K562 (cell line): Measurements from ENCODE around the gene RBPJ. TPM values are rescaled to one million over a fixed set of nuclear protein-coding genes. Genes with fewer than 3 reads are reported as not detected.

Experiments used
- ATAC-seq: fragments of 200-7000 bp; cut with Tn5 transposase; 3 replicates; pipeline ENCODE4 v1.9.1; 2020; ENCODE audit warnings: moderate library complexity
- BruUV-seq: library from RNA; stranded (reverse); fragments of 400-500 nt; replicated peaks from 2 replicates; lab custom pipeline; 2021; lab: Mats Ljungman, UMichigan
- CTCF ChIA-PET: fragments of 300-600 bp; formaldehyde crosslinking; extraction: SDS; loops from one replicate; lab custom pipeline; 2021; ENCODE audit warnings: low intra/inter-chr PET ratio; lab: Yijun Ruan, JAX
- POLR2A ChIA-PET: fragments of 300-600, 350-650 bp; sonication (Branson Sonifier 250); formaldehyde crosslinking; extraction: SDS; loops from one replicate; lab custom pipeline; 2021; ENCODE audit warnings: antibody characterized with exemption, inconsistent platforms; lab: Yijun Ruan, JAX
- DNase-seq, 4 experiments: peaks; one replicate each; pipeline versions ENCODE4 v3.0.0 to v3.0.0-alpha.2; 2011 to 2018; ENCODE audit warnings: low spot score in 3 of 4, mixed read lengths in 3 of 4; ENCODE audit errors: extremely low read depth in 1 of 4
- FAIRE-seq: peaks from 2 replicates; lab custom pipeline; 2011; peaks lifted over from hg19 to GRCh38; lab: Jason Lieb, UNC
- H2AFZ ChIP-seq: 2 replicates; pipeline ENCODE4 v1.6.0; 2011; ENCODE audit warnings: low read depth, low read length, control low read depth, inconsistent platforms
- H3K27ac ChIP-seq: fragments of 200-600 bp; 3 replicates; pipeline ENCODE4 v1.8.0; 2011; ENCODE audit warnings: low read depth, mild to moderate bottlenecking, control low read depth, inconsistent platforms, low read length, moderate library complexity, mixed read lengths; ENCODE audit errors: extremely low read depth
- H3K27me3 ChIP-seq, 2 experiments: fragments of 300-600 bp in 1 of 2; 2 replicates in 1 of 2; 3 replicates in 1 of 2; pipeline versions ENCODE4 v1.6.0 to v1.8.0; 2011; ENCODE audit warnings: inconsistent platforms in 2 of 2, low read length in 2 of 2, mild to moderate bottlenecking in 1 of 2, mixed read lengths in 1 of 2, moderate library complexity in 1 of 2; ENCODE audit not compliant: control insufficient read depth in 2 of 2, insufficient read depth in 2 of 2
- H3K36me3 ChIP-seq: fragments of 300-600 bp; 3 replicates; pipeline ENCODE4 v1.8.0; 2011; ENCODE audit warnings: mild to moderate bottlenecking, low read length, inconsistent platforms; ENCODE audit not compliant: control insufficient read depth, insufficient read depth
- H3K4me1 ChIP-seq, 2 experiments: fragments of 200-600 bp in 1 of 2; replicated peaks in 1 of 2; 2 replicates in 1 of 2; 3 replicates in 1 of 2; pipeline versions ENCODE4 v1.5.1 to v1.8.0; 2011; ENCODE audit warnings: inconsistent platforms in 2 of 2, low read length in 2 of 2, mild to moderate bottlenecking in 1 of 2, mixed read lengths in 1 of 2, moderate library complexity in 1 of 2; ENCODE audit not compliant: control insufficient read depth in 2 of 2, insufficient read depth in 2 of 2
- H3K4me2 ChIP-seq: 2 replicates; pipeline ENCODE4 v1.6.1; 2011; ENCODE audit warnings: low read length, control low read depth, inconsistent platforms, mixed read lengths; ENCODE audit not compliant: insufficient read depth
- H3K4me3 ChIP-seq: fragments of 200-600 bp; sonication (generic), shearing (Covaris generic); 2 replicates; pipeline ENCODE4 v1.5.1; 2016; ENCODE audit warnings: control low read depth, inconsistent platforms
- H3K79me2 ChIP-seq: fragments of 200-600 bp; 3 replicates; pipeline ENCODE4 v1.8.0; 2011; ENCODE audit warnings: low read length, inconsistent platforms; ENCODE audit not compliant: control insufficient read depth, insufficient read depth
- H3K9ac ChIP-seq, 2 experiments: 2 replicates each; pipeline versions ENCODE4 v1.6.0 to v1.6.1; 2011; ENCODE audit warnings: low read depth in 2 of 2, low read length in 2 of 2, control low read depth in 1 of 2, inconsistent platforms in 1 of 2, mild to moderate bottlenecking in 1 of 2, mixed read lengths in 1 of 2; ENCODE audit not compliant: insufficient read depth in 1 of 2
- H3K9me1 ChIP-seq: one replicate; pipeline ENCODE4 v1.6.0; 2011; ENCODE audit warnings: inconsistent platforms, mild to moderate bottlenecking, low read length, moderate library complexity; ENCODE audit not compliant: control insufficient read depth, insufficient read depth
- H3K9me3 ChIP-seq: replicated peaks from 2 replicates; pipeline ENCODE4 v1.5.1; 2011; ENCODE audit warnings: low read depth, low read length, inconsistent platforms; ENCODE audit not compliant: control insufficient read depth, insufficient read depth
- H4K20me1 ChIP-seq: replicated peaks from 2 replicates; pipeline ENCODE4 v1.6.1; 2011; ENCODE audit warnings: low read length, inconsistent platforms, mixed read lengths; ENCODE audit not compliant: control insufficient read depth, insufficient read depth
- TBL1XR1 ChIP-seq, 2 experiments: IDR thresholded peaks; 2 replicates each; pipeline ENCODE4 v1.6.1; 2012; ENCODE audit warnings: improper control_type of control experiment in 2 of 2, low read length in 2 of 2, mild to moderate bottlenecking in 1 of 2
- ZBTB9 ChIP-seq: fragments of 450-650 bp; formaldehyde crosslinking; IDR thresholded peaks from 2 replicates; pipeline ENCODE4 v1.4.0; 2020; ENCODE audit warnings: mild to moderate bottlenecking, moderate library complexity
- ZKSCAN8 ChIP-seq: fragments of 200-800 bp; sonication (Bioruptor generic); IDR thresholded peaks from 2 replicates; pipeline ENCODE4 v1.6.1; 2016; ENCODE audit warnings: missing genetic modification characterization, missing compliant biosample characterization
- WGBS: fragments of 100-300 bp; shearing (Covaris generic); methylation state at CpG from one replicate; pipeline ENCODE4 v1.1.6; 2016; ENCODE audit warnings: low coverage, mixed read lengths; ENCODE audit not compliant: insufficient coverage; ENCODE audit errors: missing lambda C conversion rate; 5-methylcytosine and 5-hydroxymethylcytosine counted together
- in situ Hi-C: fragments of 300-500 bp; cut with MboI; formaldehyde crosslinking; loops from 4 replicates; pipeline ENCODE4 v1.15.0; 2018; ENCODE audit warnings: inconsistent platforms, mixed read lengths
- intact Hi-C: fragments of 100-400 bp; cut with micrococcal nuclease; formaldehyde crosslinking; loops from 2 replicates; pipeline ENCODE4 v1.14.2; 2022
- polyA plus RNA-seq, 8 experiments: library from polyadenylated mRNA; depleted of rRNA in 4 of 8; stranded (reverse) in 5 of 8; unstranded in 3 of 8; fragments of >200 nt; fragmentation: Nextera tagmentation in 2 of 8; fragmentation: Illumina TruSeq in 1 of 8; extraction: Ambion mirVana in 2 of 8; extraction: Trizol in 1 of 8; gene quantifications; 2 replicates each; pipeline versions ENCODE4 v1.2.1 to v1.2.3, GENCODE V29; 2011 to 2014; ENCODE audit warnings: inconsistent platforms in 1 of 8, missing spikeins in 1 of 8
- total RNA-seq, 7 experiments: library from RNA; depleted of rRNA in 6 of 7; stranded (reverse); fragments of >200 nt in 6 of 7; fragmentation: Illumina TruSeq in 2 of 7; extraction: Trizol in 2 of 7; gene quantifications; 2 replicates each; pipeline versions ENCODE4 v1.2.1 to v1.2.3, GENCODE V29; 2011 to 2021; ENCODE audit warnings: low replicate concordance in 1 of 7
- TF ChIP-seq, protein P1 (sequence below): fragments of 450-650 bp; formaldehyde crosslinking; IDR thresholded peaks from 2 replicates; pipeline ENCODE4 v1.4.0; 2020; ENCODE audit warnings: mild to moderate bottlenecking, moderate library complexity
- TF ChIP-seq, protein P2 (sequence below), 2 experiments: fragments of 450-650 bp; formaldehyde crosslinking in 1 of 2; IDR thresholded peaks; 2 replicates each; pipeline versions ENCODE4 v1.4.0 to v1.6.1; 2014 to 2020; ENCODE audit warnings: mild to moderate bottlenecking in 2 of 2, borderline replicate concordance in 1 of 2, low read depth in 1 of 2

The RBPJ gene
- total and polyA plus RNA-seq, 9 of the 15 experiments (the other 6 are each of a cell fraction or from before 2014, with no cell fraction given), result 17.2 to 49.4 (median 33.8) TPM

DNA sequence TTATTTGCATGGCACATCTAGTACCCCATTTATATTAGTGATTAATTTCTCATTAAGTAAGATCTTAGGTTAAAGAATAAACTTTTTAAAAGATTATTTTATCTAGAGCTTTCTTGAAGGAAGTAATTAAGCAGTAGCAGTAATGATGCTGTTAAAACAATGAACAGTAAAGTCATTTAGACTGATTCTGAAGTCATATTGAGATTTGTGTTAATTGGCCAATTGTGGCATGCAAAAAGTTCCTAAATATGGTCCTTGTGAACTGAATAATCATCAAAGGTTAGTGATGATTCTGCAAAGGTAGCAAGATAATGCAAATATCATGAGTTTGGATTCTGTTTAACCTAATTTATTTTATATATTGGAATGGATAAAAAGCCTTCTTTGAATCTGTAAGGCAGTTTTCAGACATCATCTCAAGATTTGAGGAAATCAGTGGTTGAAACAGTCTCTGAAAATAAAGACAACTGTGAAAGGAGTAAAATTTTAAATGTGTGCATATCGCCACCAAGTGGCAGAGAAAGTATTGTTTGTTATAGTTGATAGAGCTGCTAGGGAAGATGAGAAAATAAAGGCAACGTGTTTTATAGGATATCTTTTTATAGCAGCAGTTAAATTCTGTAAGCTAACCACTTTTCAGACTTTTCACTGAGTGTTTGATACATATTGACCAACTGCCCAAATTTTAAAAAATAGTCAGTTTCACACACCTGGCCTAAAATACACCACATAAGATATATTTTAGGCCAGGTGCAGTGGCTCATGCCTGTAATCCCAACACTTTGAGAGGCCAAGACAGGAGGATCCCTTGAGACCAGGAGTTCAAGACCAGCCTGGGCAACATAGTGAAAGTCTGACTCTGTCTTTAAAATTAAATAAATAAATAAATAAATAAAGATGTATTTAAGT is 89.8 kb downstream of the RBPJ start:
- Histone ChIP-seq H3K9me1 (no peaks in the 10 kb centered on the region), H3K4me1 (no peaks in the 10 kb centered on the region), H3K27ac (no peak overlapping the region), H3K9me3 (peaks cover 4% of the 10 kb centered on the region; the same call in 1 of the 2 replicates), H3K27me3 (no peaks in the 10 kb centered on the region), H3K36me3 (peaks cover 14% of the 10 kb centered on the region; the same call in 2 of the 3 replicates), H2AFZ (no peak overlapping the region), H4K20me1 (no peaks in the 10 kb centered on the region), H3K4me2 (no peak overlapping the region), H3K4me3 (no peak overlapping the region), H3K9ac (no peak overlapping the region), H3K79me2 (no peaks in the 10 kb centered on the region)
- CTCF ChIA-PET, result interaction anchor here (0.6 to 2.5 kb wide), 9 partner anchors 30 to 423 kb away, joined by 3 to 14 read pairs (median 3); no protein-coding TSS in a partner anchor
- intact Hi-C loops (loop anchor here (1.0 to 10.0 kb wide), 3 partner anchors 80 to 328 kb away; no protein-coding TSS in a partner anchor), in situ Hi-C loops (loop anchor here (25.0 kb wide), 1 partner anchor 348 kb away; no protein-coding TSS in a partner anchor)
- peak; percentile 79 for FAIRE-seq
- peak; percentile 84 for ATAC-seq
- POLR2A ChIA-PET, result no interaction called here
- 8% methylated on average over 2 of the region's 2 CpGs for WGBS
- no TSS peak for BruUV-seq
- peak; percentile 14 to 67 (median 18) for DNase-seq
- TF ChIP-seq, protein P1, sequence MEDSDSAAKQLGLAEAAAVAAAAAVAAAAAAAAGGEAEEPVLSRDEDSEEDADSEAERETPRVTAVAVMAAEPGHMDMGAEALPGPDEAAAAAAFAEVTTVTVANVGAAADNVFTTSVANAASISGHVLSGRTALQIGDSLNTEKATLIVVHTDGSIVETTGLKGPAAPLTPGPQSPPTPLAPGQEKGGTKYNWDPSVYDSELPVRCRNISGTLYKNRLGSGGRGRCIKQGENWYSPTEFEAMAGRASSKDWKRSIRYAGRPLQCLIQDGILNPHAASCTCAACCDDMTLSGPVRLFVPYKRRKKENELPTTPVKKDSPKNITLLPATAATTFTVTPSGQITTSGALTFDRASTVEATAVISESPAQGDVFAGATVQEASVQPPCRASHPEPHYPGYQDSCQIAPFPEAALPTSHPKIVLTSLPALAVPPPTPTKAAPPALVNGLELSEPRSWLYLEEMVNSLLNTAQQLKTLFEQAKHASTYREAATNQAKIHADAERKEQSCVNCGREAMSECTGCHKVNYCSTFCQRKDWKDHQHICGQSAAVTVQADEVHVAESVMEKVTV (CRISPR knock-in tag), result peak; percentile 41; the same call in 1 of the 2 replicates
- no peak for TF ChIP-seq TBL1XR1 (IDR thresholded peaks at IDR 0.05; ENCODE audit: low read length in 2 of 2)
- TF ChIP-seq ZBTB9, result no peak
- no peak for TF ChIP-seq ZKSCAN8 (CRISPR knock-in tag)
- TF ChIP-seq, protein P2, sequence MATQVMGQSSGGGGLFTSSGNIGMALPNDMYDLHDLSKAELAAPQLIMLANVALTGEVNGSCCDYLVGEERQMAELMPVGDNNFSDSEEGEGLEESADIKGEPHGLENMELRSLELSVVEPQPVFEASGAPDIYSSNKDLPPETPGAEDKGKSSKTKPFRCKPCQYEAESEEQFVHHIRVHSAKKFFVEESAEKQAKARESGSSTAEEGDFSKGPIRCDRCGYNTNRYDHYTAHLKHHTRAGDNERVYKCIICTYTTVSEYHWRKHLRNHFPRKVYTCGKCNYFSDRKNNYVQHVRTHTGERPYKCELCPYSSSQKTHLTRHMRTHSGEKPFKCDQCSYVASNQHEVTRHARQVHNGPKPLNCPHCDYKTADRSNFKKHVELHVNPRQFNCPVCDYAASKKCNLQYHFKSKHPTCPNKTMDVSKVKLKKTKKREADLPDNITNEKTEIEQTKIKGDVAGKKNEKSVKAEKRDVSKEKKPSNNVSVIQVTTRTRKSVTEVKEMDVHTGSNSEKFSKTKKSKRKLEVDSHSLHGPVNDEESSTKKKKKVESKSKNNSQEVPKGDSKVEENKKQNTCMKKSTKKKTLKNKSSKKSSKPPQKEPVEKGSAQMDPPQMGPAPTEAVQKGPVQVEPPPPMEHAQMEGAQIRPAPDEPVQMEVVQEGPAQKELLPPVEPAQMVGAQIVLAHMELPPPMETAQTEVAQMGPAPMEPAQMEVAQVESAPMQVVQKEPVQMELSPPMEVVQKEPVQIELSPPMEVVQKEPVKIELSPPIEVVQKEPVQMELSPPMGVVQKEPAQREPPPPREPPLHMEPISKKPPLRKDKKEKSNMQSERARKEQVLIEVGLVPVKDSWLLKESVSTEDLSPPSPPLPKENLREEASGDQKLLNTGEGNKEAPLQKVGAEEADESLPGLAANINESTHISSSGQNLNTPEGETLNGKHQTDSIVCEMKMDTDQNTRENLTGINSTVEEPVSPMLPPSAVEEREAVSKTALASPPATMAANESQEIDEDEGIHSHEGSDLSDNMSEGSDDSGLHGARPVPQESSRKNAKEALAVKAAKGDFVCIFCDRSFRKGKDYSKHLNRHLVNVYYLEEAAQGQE (IDR thresholded peaks at IDR 0.05; ENCODE audit: borderline replicate concordance), result peak; percentile 63; the same call in 1 of the 2 replicates
- TF ChIP-seq, protein P2 (CRISPR knock-in tag; IDR thresholded peaks at IDR 0.05; ENCODE audit: low read depth), result no peak
